NCI-H748 (cell line): ENCODE results near the gene STIM2.
A peak's percentile ranks its signal among the peaks of the same experiment; 100 is the strongest.

Experiments
- DNase-seq: peaks from one replicate; lab custom pipeline; 2025; ENCODE audit not compliant: unreplicated experiment; lab: John Stamatoyannopoulos, UW

STIM2 gene

DNA sequence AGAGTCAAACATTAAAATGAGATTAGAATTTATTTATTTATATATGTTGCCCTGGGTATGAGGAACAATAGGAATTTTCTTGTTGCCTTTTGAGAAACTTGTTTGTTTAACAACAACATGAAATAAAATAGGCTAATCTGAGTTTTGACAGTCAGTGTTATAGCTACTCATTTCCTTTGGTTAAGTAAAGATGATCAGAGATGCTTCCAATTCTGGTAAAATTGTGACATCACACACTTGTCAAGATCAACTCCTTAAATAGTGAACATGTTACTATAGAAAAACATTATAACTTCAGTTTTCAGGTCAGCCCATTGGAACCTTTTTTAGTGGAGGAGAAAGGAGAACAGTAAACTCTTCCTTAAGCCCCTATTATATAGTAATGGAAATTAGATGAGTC, 136.1 kb downstream of the STIM2 start:
- no peak for DNase-seq

DNA sequence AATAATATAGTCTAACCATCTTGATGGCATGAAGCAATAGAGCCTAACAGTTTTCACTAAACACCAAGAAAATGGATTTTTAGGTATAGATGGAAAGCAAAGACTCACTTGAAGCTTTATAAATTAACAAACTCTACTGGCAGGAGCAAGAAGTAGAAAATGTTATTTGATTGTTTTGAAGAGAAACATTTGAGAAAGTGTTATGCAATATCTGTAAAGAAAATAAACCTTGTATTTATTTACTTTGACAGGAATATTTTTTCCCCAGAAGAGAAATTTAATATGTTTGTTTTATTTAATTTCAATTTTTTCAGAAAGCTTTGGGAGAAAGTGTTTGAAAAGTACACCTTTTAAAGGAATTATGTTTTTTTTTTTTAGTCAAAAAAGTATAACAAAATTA, 139.0 kb downstream of the STIM2 start:
- no peak for DNase-seq

DNA sequence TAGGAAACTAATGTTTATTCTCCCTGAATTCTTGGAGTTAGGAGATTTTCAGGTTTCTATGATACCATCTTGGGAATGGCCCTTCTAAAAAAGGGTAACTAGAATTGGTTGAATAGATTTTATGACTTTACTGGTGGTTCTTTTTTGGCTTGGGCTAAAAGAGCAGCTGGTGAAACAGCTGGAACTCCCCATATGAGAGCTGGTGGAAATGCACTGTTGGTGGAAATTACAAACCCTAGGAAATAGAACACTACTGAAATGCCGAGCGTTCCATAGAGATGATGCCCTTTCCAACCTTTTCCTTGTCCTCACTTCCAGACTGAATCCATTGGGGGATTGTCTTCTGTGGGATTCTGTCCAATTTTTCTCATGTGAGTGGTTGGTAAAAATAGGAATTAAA, 139.5 kb downstream of the STIM2 start:
- no peak for DNase-seq

DNA sequence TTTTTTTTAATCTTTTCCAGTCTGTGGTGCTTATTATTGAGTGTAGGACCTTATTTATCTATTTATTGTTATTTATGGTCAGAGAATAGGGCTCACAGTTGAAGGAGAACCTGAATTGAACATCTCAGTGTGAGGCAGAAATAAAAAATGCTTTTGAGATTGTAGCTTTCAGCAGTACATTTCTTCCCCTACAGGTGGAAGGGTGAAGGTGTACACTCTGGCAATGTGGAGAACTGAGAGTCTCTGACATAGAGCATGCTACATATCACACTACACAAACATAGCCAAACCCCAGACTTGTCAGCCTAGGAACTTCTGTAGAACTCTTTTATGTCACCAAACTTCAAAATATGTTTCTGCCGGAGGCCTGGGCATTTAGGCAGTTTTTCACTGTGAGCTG, 140.2 kb downstream of the STIM2 start:
- peak; percentile 5 for DNase-seq

DNA sequence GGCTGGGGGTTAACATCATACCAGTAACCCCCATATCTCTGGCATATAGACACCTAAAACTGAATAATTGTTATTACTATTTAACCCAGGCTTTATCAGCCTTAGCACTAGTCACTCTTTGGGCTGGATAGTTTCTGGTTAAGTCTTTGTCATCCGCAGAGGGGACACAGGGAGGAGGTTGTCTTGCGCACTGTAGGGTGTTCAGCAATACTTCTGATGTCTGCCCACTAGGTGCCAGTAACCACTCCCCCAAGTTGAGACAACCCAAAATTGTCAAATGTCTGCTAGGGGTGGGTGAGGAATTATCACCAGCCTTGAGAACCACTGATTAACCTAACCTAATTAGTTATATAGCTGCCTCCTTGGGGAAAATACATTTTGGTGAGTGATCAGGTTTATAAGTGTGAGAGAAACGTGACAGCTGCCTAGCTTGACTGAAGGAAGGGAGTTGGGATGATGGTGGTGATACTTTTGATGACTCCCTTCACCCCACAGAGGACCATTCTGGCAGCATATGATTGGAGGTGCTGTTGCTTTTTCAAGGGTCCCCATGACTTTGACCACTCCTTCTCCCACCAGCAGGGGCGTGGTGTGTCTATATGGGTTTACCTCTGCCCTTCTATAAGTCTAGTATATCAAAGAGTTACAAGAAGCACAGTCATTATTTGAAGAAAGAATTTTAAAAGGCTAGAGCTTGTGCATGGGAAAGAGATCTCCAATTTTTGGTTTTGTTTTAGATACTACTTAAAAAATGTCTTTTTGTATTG, 140.9 kb downstream of the STIM2 start:
- no peak for DNase-seq

DNA sequence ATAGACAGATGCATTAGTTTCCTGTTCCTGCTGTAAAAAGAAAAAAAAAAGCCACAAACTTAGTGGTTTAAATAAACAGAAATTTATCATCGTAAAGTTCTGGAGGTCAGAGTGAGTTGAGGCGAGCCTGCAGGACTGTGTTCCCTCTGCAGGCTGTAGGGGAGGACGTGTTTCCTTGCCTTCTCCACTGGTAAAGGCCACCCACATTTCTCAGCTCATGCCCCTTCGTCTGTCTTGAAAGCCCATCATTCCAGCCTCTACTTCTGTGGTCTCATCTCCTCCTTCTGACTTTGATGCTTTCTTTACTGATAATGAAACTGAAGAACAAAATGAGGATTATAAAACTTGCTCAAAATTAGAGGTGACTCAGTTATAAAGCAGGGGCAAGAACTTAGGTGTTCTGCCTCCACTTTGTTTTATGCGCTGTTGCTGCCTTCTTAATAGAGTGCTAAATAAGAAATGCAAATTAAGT, 143.0 kb downstream of the STIM2 start:
- DNase-seq, result no peak

DNA sequence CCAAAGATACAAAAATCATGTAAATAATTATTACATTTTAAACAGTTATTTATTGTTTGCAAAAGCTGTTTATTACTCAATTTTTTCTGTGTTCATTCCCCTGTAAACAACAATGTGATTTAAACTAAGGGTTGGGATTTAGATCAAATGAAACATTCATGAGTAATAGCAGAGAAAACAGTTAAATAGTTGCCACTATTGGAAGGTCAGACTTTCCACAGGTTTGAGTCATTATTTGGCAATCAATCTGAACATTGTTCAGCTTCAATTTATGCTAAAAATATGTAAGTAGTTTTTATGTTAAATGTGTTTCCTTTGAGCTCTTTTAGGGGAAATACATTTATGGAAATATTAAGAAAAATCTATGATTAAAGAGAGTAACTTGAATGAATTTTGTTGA, 144.9 kb downstream of the STIM2 start:
- DNase-seq, result no peak

DNA sequence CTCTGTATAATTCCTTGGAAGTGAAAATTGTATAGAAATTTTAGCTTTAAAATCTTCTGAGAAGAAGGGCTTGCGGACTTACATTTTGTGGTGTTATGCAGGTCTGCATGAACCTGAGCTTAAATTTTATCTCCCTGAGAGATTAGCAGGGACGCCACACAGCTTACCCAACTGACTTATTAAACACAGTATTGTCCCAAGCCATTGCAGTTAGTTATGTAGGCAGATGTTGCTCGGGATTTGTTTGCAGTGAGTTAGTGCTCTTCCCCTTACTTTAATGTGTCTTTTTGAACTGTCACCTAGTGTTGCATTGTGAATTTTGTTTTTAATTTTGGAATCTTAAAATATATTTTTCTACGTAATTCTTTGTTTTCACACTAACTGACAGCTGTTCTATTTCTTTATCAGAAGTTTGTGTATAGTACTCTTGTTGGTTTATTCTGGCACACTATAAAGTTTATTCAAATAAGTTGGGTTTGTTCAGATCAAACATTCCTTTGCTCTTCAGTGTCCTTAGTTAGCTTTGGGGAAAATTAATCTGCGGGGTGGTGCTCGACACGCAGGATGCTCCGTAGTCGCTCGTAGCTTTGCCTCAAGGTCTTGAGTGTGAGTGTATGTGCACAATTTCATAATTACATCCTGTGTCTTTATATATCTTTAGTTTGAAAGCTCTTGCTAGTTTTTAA, 145.4 kb downstream of the STIM2 start:
- no peak for DNase-seq

DNA sequence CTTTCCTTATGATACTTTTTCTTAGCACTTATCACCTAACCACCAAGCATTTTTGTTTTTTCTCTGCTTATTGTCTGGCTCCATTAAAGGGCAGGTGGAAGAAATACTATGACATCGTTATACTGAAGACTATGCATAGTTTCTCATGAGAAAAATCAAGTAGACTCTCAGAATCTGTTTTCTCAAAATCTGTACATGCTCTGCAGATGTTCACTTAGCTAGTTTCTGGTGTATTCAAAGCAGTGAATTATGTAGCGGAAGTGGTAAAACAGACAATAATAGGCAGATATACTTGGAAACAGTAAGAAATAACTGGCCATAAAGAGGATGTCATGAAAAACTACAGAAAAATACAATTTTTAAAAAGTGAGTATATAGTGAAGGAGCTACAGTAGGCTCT, 146.0 kb downstream of the STIM2 start:
- DNase-seq, result no peak

DNA sequence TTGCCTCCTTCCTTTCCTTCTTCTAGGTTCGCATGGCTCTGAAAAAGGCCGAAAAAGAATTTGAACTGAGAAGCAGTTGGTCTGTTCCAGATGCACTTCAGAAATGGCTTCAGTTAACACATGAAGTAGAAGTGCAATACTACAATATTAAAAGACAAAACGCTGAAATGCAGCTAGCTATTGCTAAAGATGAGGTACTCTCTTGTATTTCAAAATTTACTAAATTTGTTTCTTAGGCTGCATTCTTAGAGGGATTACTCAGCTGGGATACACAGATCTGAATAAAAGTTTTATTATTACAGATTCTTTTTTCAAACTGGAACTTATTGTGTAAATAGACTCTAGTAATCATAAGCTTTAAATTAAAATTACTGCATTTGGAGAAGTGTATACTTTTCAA, 146.9 kb downstream of the STIM2 start:
- DNase-seq, result no peak

DNA sequence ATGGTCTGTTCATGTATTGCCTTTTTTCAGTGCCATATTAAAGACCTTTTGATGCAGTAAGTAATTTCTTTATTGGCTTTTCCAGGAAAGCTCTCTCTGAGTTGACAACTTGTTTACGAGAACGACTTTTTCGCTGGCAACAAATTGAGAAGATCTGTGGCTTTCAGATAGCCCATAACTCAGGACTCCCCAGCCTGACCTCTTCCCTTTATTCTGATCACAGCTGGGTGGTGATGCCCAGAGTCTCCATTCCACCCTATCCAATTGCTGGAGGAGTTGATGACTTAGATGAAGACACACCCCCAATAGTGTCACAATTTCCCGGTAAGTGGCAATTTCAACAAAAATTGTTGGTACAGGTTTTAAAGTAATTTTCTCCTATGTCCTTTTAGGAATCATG, 148.0 kb downstream of the STIM2 start:
- DNase-seq, result no peak

DNA sequence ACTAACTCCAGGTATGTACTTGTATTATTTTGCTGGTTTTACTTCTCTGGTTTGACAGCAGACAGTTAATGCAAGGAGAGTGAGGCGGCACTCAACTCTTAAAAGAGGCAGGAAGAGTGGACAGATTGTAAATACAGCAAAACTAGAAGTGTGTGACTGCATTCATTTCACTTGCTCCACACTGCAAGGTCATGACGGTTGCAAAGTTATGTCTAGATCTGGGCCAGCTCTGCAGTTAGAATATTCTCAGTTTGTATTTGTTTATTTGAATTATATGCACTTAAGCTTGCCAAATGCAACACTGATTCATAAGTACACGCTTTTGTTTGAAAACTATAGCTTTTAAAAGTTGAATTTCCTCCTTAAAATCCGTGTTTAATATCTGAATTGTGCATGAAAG, 148.9 kb downstream of the STIM2 start:
- no peak for DNase-seq

DNA sequence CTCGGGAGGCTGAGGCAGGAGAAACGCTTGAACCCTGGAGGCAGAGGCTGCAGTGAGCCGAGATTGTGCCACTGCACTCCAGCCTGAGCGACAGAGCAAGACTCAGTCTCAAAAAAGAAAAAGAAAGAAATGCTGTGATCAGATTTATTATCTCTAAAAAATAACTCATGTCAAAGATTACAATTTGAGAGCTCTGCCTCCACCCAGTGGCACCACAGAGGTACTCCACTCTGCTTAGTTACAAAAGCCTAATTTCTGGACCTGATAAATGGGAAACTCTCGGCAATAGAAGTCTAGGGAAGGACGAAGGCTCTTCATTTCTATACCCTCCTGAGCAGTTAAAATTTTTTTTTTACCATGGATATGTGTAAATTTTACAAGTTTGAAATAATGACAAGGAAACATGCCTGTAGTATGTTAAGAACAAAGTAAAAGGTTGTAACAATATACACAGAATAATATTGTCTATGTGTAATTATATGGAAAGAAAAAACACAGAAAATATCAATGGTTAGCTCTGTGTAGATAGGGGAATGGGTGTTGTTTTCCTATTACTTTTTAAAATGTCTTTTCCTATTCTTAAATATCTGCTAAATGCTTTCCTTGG, 149.8 kb downstream of the STIM2 start:
- peak; percentile 54 for DNase-seq

DNA sequence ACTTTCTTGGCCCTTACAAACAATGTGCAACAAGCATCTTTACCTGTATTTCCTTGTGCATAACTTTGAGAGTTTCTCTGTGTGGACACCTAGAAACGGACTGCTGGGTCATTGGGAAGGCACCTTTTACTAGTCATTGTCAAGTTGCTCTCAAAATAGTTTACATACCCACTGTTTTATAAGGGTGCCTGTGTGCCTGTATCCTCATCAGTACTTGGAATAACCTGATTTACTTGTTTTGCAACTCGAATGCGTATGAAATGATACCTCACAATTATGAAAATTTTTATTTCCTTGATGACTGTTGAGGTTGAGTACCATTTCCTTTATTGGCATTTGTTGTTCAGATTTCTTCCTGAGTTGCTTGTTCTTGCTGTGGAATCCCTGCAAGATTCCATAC, 150.8 kb downstream of the STIM2 start:
- DNase-seq, result no peak

DNA sequence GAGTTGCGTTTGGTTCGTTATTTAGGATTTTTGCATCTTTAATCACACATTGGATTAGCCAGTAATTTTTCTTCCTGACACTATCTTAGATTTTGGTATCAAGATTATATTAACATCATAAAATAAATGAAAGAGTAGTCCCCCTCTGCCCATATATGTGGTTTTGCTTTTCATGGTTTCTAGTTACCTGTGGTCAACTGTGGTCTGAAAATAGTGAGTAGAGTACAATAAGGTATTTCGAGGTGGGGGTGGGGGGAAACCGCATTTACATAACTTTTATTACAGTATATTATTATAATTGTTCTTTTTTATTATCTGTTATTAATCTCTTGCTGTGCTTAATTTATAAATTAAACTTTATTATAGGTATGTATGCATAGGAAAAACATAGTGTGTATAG, 152.4 kb downstream of the STIM2 start:
- DNase-seq, result no peak

DNA sequence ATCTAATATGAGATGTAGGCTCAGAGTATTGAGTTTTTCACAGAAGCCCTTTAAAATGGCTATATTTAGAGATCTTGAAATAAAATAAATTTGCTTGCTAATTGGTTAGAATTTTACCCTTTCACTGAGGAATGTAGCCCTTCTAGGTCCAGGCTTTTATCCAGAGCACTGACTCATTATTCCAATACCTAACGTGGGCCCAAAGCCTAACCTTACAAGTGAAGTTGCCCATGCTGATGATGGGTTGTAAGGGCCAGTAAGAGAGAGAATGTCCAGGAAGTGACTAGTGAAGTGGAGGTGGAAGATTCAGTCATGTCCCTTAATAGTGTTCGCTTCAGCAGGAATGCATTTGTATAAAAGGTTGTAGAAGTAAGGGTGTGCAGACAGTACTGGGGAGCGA, 155.9 kb downstream of the STIM2 start:
- DNase-seq, result no peak

DNA sequence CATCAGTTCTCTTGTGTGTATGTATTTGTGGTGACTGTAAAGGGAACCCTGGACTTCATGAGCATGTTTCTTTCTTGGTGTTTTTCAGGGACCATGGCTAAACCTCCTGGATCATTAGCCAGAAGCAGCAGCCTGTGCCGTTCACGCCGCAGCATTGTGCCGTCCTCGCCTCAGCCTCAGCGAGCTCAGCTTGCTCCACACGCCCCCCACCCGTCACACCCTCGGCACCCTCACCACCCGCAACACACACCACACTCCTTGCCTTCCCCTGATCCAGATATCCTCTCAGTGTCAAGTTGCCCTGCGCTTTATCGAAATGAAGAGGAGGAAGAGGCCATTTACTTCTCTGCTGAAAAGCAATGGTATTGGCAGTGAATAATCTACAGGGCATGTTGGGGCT, 157.0 kb downstream of the STIM2 start:
- DNase-seq, result no peak

DNA sequence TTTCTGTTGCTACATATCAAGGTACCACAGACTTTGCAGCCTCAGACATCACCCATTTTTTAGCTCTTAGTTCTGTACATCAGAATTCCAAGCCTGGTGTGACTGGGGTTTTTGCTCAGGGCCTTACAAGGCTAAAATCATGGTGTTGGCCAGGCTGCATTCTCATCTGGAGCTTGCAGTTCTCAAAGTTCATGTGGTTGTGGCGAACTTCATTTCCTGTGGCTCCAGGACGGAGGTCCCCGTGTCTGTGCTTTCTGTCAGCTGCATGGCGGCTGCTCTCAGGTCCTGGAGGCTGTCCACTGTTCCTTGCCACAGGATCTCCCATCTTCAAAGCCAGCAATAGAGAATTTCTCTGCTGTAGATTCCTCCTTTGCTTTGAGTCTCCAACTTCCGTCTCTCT, 157.4 kb downstream of the STIM2 start:
- no peak for DNase-seq

DNA sequence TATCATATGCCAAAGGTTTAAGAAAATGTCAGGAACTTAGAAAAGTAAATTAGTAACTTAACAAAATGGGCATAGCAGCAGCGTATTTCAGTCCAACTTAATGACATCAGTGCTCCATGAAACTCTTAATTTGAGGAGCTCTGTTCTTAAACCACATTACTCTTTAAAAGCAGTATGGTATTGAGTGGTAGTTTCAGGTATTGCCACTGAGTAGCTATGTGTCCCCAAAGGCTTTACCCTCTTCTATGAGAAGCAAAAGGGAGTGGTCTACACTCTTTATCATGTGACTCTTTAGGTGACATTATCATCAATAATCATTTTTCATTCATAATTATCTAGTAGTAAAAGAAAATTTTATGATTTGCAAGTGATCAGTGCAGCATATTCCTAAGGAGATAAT, 158.3 kb downstream of the STIM2 start:
- DNase-seq, result no peak

DNA sequence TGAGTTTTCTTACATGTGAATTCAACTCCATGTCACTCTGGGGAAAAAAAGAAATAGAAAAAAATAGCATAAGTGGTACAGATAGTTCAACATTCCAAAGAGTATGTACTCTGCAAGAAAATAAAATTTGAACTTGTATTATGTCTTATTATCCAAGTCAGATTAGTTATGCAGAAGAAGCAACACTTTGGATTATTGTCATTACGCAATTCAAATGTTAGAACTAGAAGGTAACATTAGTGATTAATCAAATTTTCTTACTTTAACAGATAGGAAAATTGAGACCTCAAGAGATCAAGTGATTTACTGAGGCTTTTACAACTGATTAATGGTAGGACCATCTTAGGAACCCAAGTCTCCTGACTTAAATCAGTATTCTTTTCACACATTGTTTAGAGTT, 159.1 kb downstream of the STIM2 start:
- no peak for DNase-seq

DNA sequence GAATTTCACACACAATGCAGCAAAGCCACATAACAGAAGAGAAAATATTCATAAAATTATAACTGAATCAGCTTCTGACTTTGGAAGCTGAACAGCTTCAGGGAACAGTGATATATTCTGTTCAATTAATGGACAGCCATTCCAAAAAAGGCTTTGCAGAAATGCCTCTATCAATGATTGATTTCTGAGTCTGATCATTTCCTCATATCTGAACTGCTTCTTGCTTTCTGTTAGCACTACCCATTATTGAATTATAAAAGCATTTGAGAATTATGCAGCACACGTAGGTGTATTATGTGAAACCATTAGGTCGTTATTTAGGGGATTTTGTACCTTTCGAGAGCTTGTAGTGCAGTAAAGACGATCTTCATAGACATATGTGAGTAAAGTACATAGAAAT, 159.6 kb downstream of the STIM2 start:
- no peak for DNase-seq

DNA sequence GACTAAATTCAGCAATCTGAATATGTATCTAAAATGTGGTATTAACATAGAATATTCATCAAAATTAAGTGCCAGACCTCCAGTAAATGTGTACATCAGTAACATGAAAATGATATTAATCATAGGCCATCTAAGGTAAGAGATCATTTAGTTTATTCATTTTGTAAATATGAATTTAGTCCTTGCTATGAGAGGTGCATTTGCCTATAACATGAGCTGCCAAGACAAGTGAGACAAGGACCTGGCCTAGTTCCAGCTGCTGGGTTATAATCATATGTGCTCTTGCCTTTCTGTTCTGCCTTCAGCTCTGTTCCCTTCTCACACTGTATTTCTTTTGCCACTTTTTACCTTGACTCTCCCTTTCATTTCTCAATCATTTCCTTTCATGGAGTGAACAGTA, 160.0 kb downstream of the STIM2 start:
- no peak for DNase-seq
